MM.1S (cell line): ENCODE measurements around the gene SLC2A13.

Experiments used
- DNase-seq: peaks from one replicate; pipeline ENCODE4 v3.0.0-alpha.2; 2015
- H2AFZ ChIP-seq: fragments of 300-600 bp; sonication (generic); 2 replicates; pipeline ENCODE4 v1.6.0; 2016; ENCODE audit warnings: antibody characterized with exemption, low read length
- H3F3A ChIP-seq: fragments of 300-600 bp; sonication (generic); 2 replicates; pipeline ENCODE4 v1.6.1; 2016; ENCODE audit warnings: mild to moderate bottlenecking, antibody characterized with exemption, low read length, moderate library complexity, mixed read lengths; ENCODE audit not compliant: insufficient read depth
- H3K27ac ChIP-seq: fragments of 300-600 bp; sonication (generic); 2 replicates; pipeline ENCODE4 v1.5.1; 2016; ENCODE audit warnings: mild to moderate bottlenecking, low read length
- H3K27me3 ChIP-seq: fragments of 300-600 bp; sonication (generic); replicated peaks from 2 replicates; pipeline ENCODE4 v1.6.0; 2016; ENCODE audit warnings: low read length; ENCODE audit not compliant: insufficient read depth
- H3K36me3 ChIP-seq: fragments of 300-600 bp; sonication (generic); replicated peaks from 2 replicates; pipeline ENCODE4 v1.6.1; 2016; ENCODE audit warnings: mild to moderate bottlenecking, low read length, mixed read lengths; ENCODE audit not compliant: insufficient read depth
- H3K4me1 ChIP-seq: fragments of 300-600 bp; sonication (generic); 2 replicates; pipeline ENCODE4 v1.6.1; 2016; ENCODE audit warnings: low read length, mixed read lengths
- H3K4me2 ChIP-seq: fragments of 300-600 bp; sonication (generic); 2 replicates; pipeline ENCODE4 v1.6.0; 2016; ENCODE audit warnings: low read depth, low read length
- H3K4me3 ChIP-seq: fragments of 300-600 bp; sonication (generic); 2 replicates; pipeline ENCODE4 v1.5.1; 2016; ENCODE audit warnings: low read length, mixed read lengths
- H3K79me2 ChIP-seq: fragments of 300-600 bp; sonication (generic); 2 replicates; pipeline ENCODE4 v1.6.1; 2016; ENCODE audit warnings: mixed run types, low read length, mixed read lengths
- H3K9ac ChIP-seq: fragments of 300-600 bp; sonication (generic); 2 replicates; pipeline ENCODE4 v1.6.1; 2016; ENCODE audit warnings: low read length, mixed read lengths
- H3K9me2 ChIP-seq: fragments of 300-600 bp; sonication (generic); replicated peaks from 2 replicates; pipeline ENCODE4 v1.6.1; 2016; ENCODE audit warnings: mild to moderate bottlenecking, low read length, mixed read lengths; ENCODE audit not compliant: insufficient read depth
- H3K9me3 ChIP-seq: fragments of 300-600 bp; sonication (generic); replicated peaks from 2 replicates; pipeline ENCODE4 v1.6.1; 2016; ENCODE audit warnings: mild to moderate bottlenecking, low read length, mixed read lengths; ENCODE audit not compliant: insufficient read depth
- H4K20me1 ChIP-seq: fragments of 300-600 bp; sonication (generic); 2 replicates; pipeline ENCODE4 v1.6.1; 2016; ENCODE audit warnings: mild to moderate bottlenecking, low read length, moderate library complexity, mixed read lengths; ENCODE audit not compliant: insufficient read depth
- CTCF ChIP-seq: fragments of 300-600 bp; sonication (generic); IDR thresholded peaks from 2 replicates; pipeline ENCODE4 v1.5.1; 2016; ENCODE audit warnings: antibody characterized with exemption, low read length, mixed read lengths
- EZH2 ChIP-seq: fragments of 300-600 bp; sonication (generic); optimal IDR thresholded peaks from 2 replicates; pipeline ENCODE3; 2017; ENCODE audit warnings: low read depth, mild to moderate bottlenecking, antibody characterized with exemption, low read length, mixed read lengths
- EZH2phosphoT487 ChIP-seq: fragments of 300-600 bp; sonication (generic); IDR thresholded peaks from 2 replicates; pipeline ENCODE4 v1.6.1; 2018; ENCODE audit warnings: antibody characterized with exemption, low read length

Gene SLC2A13

DNA sequence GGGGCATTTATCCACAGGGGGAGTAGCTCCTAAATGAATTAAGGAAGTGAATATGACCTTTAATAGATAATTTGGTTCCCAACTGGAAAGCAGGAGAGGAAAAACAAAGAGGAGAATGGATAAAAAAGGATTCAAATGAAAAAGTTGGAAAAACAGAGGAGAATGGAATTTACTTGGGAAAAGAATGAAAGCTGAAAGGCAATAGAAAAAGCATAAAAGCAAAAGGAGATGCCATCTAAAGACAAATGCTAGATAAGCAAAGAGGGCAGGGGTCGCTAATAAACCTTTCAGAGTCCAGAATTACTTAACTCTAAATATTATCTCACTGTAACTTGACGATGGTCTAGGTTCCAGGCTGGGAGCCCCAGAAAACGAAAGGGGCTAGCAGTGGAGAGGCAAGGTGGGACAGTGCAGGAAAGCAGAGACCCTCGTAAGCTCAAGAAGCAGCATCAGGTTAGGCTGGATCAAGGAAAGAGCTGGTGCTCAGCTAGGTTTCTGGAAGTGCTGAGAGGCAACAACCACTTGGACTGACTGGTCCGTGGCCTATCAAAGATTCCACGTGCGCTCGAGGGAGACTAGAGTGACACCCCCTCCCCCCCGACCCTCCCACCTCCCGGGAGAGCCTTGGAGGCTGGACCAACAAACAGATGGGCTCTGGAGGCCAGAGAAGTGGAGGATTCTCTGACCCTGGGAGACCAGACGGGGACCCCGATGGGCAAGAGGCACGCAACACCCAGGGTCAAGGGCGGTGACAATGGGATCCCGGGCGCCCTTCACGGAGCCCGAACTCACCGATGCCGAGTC, 1.2 kb downstream of the SLC2A13 start:
- peak overlapping the region; percentile 98 for H3K4me2 ChIP-seq
- no peaks in the 10 kb centered on the region for H3K9me2 ChIP-seq
- H3K27ac ChIP-seq = no peak overlapping the region
- TF ChIP-seq CTCF = no peak
- TF ChIP-seq EZH2 = no peak
- no peak for TF ChIP-seq EZH2phosphoT487
- no peaks in the 10 kb centered on the region for H3K79me2 ChIP-seq
- H2AFZ ChIP-seq = peak overlapping the region; percentile 80
- no peaks in the 10 kb centered on the region for H4K20me1 ChIP-seq
- H3K36me3 ChIP-seq = no peaks in the 10 kb centered on the region
- 0 out of 2 replicates have a peak, but pooled peaks cover 3% of the 10 kb centered on the region for H3K4me1 ChIP-seq
- no peaks in the 10 kb centered on the region for H3K9me3 ChIP-seq
- peak overlapping the region; percentile 83 for H3K4me3 ChIP-seq
- H3K9ac ChIP-seq = peak overlapping the region; percentile 65; the same call in 1 of the 2 replicates
- H3F3A ChIP-seq = peaks cover 11% of the 10 kb centered on the region; the same call in 1 of the 2 replicates
- DNase-seq = no peak
- no peaks in the 10 kb centered on the region for H3K27me3 ChIP-seq

- Histone ChIP-seq H3K4me3 (no peak overlapping the region), H3K9ac (no peak overlapping the region), H3K36me3 (no peaks in the 10 kb centered on the region), H3K4me1 (0 out of 2 replicates have a peak, but pooled peaks cover 3% of the 10 kb centered on the region), H4K20me1 (no peaks in the 10 kb centered on the region), H3K9me3 (no peaks in the 10 kb centered on the region), H3K27ac (no peak overlapping the region), H3K9me2 (no peaks in the 10 kb centered on the region), H3K27me3 (no peaks in the 10 kb centered on the region), H3F3A (peaks cover 11% of the 10 kb centered on the region; the same call in 1 of the 2 replicates), H2AFZ (no peak overlapping the region), H3K79me2 (no peaks in the 10 kb centered on the region), H3K4me2 (no peak overlapping the region)
- TF ChIP-seq CTCF (no peak), EZH2 (no peak), EZH2phosphoT487 (no peak)
- no peak for DNase-seq
These were observed 2.8 kb downstream of the SLC2A13 start for GRCh38 chr12:40103043-40103442.

GRCh38 chr12:40101747-40102146, 4.1 kb downstream of the SLC2A13 start:
- Histone ChIP-seq H3F3A (0 out of 2 replicates have a peak, but pooled peaks cover 4% of the 10 kb centered on the region), H3K9me3 (no peaks in the 10 kb centered on the region), H3K4me2 (no peak overlapping the region), H4K20me1 (no peaks in the 10 kb centered on the region), H3K4me1 (0 out of 2 replicates have a peak, but pooled peaks cover 3% of the 10 kb centered on the region), H2AFZ (no peak overlapping the region), H3K9ac (no peak overlapping the region), H3K79me2 (no peaks in the 10 kb centered on the region), H3K27ac (no peak overlapping the region), H3K9me2 (no peaks in the 10 kb centered on the region), H3K36me3 (no peaks in the 10 kb centered on the region), H3K27me3 (no peaks in the 10 kb centered on the region), H3K4me3 (no peak overlapping the region)
- no peak for DNase-seq
- TF ChIP-seq EZH2 (no peak), CTCF (no peak), EZH2phosphoT487 (no peak)
